ENCODE data around the gene BTBD10. TPM values are rescaled to one million over a fixed set of nuclear protein-coding genes. Genes with fewer than 3 reads are reported as not detected.

The BTBD10 gene
- total and polyA plus RNA-seq, 12 donors = 9.3 to 39.8 (median 21.9) TPM

DNA sequence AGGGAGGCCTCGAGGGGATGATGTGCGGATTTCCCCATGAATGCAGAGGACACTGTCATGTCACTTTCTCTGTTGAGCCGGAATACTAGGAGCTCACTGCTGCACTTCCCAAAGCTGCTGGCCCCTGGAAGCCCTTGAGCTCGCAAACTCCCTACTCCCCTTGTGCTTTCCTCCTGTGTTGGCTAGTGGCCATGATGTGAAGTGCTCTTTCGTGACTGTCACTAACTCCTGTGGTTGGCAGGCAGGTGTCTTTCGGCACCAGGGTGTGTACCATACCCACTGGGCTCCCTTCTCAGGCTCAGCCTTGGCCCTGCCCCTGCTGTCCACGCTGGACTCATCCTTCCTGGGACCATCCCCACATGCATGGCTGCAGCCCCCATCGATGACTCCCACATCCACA lies 86.2 kb downstream of the BTBD10 start:
- Histone ChIP-seq H3K4me3 (no peak overlapping the region), H3K36me3 (replicated peaks in 1 of 2) (peaks cover 0 to 96% of the 10 kb centered on the region in 2 donors), H3K9me3 (replicated peaks in 1 of 3) (no peaks in the 10 kb centered on the region), H3K27ac (no peak overlapping the region), H3K4me1 (replicated peaks in 1 of 2) (no peaks in the 10 kb centered on the region), H3K27me3 (no peaks in the 10 kb centered on the region)
- TF ChIP-seq, protein P1, sequence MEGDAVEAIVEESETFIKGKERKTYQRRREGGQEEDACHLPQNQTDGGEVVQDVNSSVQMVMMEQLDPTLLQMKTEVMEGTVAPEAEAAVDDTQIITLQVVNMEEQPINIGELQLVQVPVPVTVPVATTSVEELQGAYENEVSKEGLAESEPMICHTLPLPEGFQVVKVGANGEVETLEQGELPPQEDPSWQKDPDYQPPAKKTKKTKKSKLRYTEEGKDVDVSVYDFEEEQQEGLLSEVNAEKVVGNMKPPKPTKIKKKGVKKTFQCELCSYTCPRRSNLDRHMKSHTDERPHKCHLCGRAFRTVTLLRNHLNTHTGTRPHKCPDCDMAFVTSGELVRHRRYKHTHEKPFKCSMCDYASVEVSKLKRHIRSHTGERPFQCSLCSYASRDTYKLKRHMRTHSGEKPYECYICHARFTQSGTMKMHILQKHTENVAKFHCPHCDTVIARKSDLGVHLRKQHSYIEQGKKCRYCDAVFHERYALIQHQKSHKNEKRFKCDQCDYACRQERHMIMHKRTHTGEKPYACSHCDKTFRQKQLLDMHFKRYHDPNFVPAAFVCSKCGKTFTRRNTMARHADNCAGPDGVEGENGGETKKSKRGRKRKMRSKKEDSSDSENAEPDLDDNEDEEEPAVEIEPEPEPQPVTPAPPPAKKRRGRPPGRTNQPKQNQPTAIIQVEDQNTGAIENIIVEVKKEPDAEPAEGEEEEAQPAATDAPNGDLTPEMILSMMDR (IDR thresholded peaks at IDR 0.05) = no peak
- no peak for TF ChIP-seq POLR2A (IDR thresholded peaks at IDR 0.05)
- no peak for DNase-seq
- intact Hi-C loops (cut with DNase I) = no loop called here
- 92 to 98% (median 95%) methylated on average over 8 of the region's 8 CpGs for WGBS, 4 donors

DNA sequence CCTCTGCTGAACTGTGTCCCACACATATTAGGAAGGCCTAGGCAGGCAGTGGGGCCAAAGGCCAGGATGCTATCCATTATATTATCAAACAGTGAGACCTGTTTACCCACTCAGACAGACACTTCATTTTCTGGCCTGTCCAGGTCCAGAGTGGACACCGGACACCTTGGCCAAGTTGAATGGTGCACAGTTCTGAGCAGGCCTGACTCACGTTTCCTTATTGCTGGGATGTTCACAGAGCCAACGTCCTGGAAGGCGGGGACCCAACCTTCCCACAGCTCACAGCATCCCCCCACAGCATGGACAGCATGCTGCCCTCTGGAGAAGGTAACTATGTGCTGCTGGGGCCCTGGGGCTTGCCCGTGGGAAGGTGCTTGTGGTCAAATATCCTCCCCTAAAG lies 86.6 kb downstream of the BTBD10 start:
- Histone ChIP-seq H3K36me3 (replicated peaks in 1 of 2) (peaks cover 0 to 97% of the 10 kb centered on the region in 2 donors), H3K9me3 (replicated peaks in 1 of 3) (no peaks in the 10 kb centered on the region), H3K4me1 (replicated peaks in 1 of 2) (no peaks in the 10 kb centered on the region), H3K27ac (no peak overlapping the region), H3K4me3 (no peak overlapping the region), H3K27me3 (no peaks in the 10 kb centered on the region)
- intact Hi-C loops (cut with DNase I) = no loop called here
- no peak for TF ChIP-seq POLR2A (IDR thresholded peaks at IDR 0.05)
- TF ChIP-seq, protein P1 (IDR thresholded peaks at IDR 0.05) = no peak
- 80 to 91% (median 88%) methylated on average over 1 to 5 of the region's 5 CpGs for WGBS, 4 donors
- no peak for DNase-seq

DNA sequence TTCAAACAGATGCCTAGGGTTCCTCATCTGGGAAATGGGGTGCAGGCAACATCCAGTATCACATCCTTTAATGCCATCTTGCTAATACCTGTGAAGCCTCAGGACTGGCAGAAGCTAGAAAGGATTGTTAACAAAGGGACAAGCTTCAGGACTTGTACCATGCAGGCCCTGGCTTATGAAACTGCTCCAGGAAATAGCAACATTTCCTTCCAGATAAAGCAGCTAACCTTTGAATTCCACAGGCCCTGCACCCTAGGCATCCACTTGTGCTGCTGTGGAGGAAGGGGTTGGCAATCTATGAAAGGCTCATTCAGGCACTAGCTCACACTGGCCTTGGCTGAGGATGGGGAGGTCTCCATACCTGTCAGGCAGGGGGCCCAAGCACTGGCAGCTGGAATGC lies 87.2 kb downstream of the BTBD10 start:
- Histone ChIP-seq H3K4me1 (replicated peaks in 1 of 2) (no peaks in the 10 kb centered on the region), H3K27me3 (no peaks in the 10 kb centered on the region), H3K9me3 (replicated peaks in 1 of 3) (no peaks in the 10 kb centered on the region), H3K36me3 (replicated peaks in 1 of 2) (peaks cover 0 to 97% of the 10 kb centered on the region in 2 donors), H3K27ac (no peak overlapping the region), H3K4me3 (no peak overlapping the region)
- no peak for DNase-seq
- TF ChIP-seq, protein P1 (IDR thresholded peaks at IDR 0.05) = no peak
- TF ChIP-seq POLR2A (IDR thresholded peaks at IDR 0.05) = no peak
- intact Hi-C loops (cut with DNase I) = no loop called here

DNA sequence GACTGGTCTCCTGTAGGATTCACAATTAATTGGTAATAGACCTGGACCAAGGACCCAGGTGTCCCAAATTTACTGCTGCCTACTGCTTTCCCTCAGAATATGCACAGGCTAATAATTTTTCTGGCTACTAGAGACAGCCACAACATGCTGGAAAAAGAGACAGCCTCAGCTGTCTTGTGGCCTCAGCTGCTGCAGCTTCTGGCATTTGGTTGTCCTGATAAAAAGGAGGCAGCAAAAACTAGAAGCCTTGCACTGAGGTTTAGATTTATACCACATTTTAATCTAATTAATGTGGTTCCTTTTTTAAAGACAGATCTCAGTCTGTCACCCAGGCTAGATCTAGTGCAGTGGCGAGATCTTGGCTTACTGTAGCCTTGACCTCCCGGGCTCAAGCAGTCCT lies 89.8 kb downstream of the BTBD10 start:
- H3K36me3 ChIP-seq (replicated peaks in 1 of 2) = peaks cover 0 to 86% of the 10 kb centered on the region in 2 donors
- intact Hi-C loops (cut with DNase I) = no loop called here
- no peaks in the 10 kb centered on the region for H3K27me3 ChIP-seq
- TF ChIP-seq, protein P1 (IDR thresholded peaks at IDR 0.05) = no peak
- no peak for TF ChIP-seq POLR2A (IDR thresholded peaks at IDR 0.05)
- no peaks in the 10 kb centered on the region for H3K4me1 ChIP-seq (replicated peaks in 1 of 2)
- H3K9me3 ChIP-seq (replicated peaks in 1 of 3) = no peaks in the 10 kb centered on the region
- DNase-seq = no peak
- WGBS, 4 donors = 65 to 100% (median 97%) methylated on average over 2 of the region's 2 CpGs
- H3K27ac ChIP-seq = no peak overlapping the region
- H3K4me3 ChIP-seq = no peak overlapping the region

All from adrenal gland (tissue), 12 donors.